Measurements from ENCODE around the gene ZNF729. TPM values are rescaled to one million over a fixed set of nuclear protein-coding genes. Genes with fewer than 3 reads are reported as not detected.
A peak's percentile ranks its signal among the peaks of the same experiment; 100 is the strongest.

Gene ZNF729
- total RNA-seq (not detected), polyA plus RNA-seq (not detected)
- long read RNA-seq, donor 1 = 0 reads
- long read RNA-seq, donor 2 = 0 reads
- long read RNA-seq, donor 3 = 0 reads

DNA sequence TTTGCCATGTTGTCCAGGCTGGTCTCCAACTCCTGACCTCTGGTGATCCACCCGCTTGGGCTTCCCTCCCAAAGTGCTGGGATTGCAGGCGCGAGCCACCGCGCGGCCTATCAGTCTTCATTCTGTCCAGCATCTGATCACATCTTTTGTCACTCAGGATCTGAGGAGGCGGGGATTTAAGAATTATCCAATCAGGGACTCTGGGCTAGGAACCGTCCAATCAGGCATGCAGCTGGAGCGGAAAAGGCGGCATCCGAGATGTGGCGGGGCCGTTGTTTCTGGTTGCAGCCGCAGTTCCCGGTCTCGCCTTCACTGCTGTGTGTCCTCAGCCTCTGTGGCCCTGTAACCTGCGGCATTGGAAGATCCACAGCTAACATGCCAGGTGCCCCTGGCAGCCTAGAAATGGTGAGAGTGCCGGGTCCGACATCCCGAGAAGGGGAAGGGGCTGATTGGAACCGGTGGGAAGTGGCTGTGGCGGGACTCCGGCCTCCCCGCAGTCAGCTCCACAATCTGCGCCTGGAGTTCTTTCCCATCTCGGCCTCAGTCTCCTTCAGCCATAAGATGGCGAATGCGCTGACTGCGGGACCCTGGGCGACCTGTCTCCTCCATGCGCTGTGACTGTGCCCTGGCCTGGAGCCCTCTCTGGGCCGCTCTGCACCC is at the start of gene ZNF729:
ZNF729 (plus strand) TSS at position 291 of the 660 bp plus-strand sequence; CDS start at position 376, 85 bp downstream.
- Histone ChIP-seq H3K4me1 (no peaks in the 10 kb centered on the region), H3K27me3 (peaks cover 0 to 33% (median 16%) of the 10 kb centered on the region in 7 donors), H3K36me3 (no peaks in the 10 kb centered on the region), H3K4me3 (peak within 1 kb of the TSS in 6 of 10 donors; percentile 14 to 34 (median 32)), H3K27ac (no peak within 1 kb of the TSS), H3K9me3 (peaks cover 0 to 69% (median 0%) of the 10 kb centered on the region in 11 donors)
- WGBS, 2 donors = 1 to 2% methylated on average over 32 of the region's 32 CpGs
- TF ChIP-seq, protein P1, sequence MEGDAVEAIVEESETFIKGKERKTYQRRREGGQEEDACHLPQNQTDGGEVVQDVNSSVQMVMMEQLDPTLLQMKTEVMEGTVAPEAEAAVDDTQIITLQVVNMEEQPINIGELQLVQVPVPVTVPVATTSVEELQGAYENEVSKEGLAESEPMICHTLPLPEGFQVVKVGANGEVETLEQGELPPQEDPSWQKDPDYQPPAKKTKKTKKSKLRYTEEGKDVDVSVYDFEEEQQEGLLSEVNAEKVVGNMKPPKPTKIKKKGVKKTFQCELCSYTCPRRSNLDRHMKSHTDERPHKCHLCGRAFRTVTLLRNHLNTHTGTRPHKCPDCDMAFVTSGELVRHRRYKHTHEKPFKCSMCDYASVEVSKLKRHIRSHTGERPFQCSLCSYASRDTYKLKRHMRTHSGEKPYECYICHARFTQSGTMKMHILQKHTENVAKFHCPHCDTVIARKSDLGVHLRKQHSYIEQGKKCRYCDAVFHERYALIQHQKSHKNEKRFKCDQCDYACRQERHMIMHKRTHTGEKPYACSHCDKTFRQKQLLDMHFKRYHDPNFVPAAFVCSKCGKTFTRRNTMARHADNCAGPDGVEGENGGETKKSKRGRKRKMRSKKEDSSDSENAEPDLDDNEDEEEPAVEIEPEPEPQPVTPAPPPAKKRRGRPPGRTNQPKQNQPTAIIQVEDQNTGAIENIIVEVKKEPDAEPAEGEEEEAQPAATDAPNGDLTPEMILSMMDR (IDR thresholded peaks at IDR 0.05) = no peak
- DNase-seq = peak in 1 of 2 donors; percentile 6
- peak in 4 of 8 donors; percentile 33 to 59 (median 52) for ATAC-seq
- intact Hi-C loops (cut with DNase I) = no loop called here

DNA sequence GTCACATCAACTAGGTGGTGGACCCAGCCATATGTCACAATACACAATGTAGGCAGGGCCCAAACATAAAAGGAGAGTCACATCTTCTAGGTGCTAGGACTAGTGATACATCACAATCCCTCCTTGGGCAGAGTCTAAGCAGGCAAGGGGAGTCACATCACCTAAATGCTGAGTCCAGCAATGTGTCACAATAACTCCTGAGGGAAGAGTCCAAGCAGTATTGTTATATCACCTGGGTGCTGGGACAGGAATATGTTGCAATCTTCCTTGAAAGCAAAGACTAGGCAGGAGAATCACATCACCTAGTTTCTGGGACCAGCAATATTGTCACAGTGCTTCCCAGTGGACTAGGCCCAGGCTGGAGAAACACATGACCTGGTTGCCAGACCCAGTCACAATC is 29.4 kb upstream of the ZNF729 start:
- ATAC-seq (no peak), DNase-seq (no peak)
- Histone ChIP-seq H3K36me3 (no peaks in the 10 kb centered on the region), H3K4me3 (no peak overlapping the region), H3K4me1 (no peaks in the 10 kb centered on the region), H3K27me3 (peaks cover 0 to 9% (median 4%) of the 10 kb centered on the region in 7 donors), H3K9me3 (peaks cover 0 to 56% (median 0%) of the 10 kb centered on the region in 11 donors), H3K27ac (no peak overlapping the region)
- intact Hi-C loops (cut with DNase I) = no loop called here
- TF ChIP-seq, protein P1 (IDR thresholded peaks at IDR 0.05) = no peak

DNA sequence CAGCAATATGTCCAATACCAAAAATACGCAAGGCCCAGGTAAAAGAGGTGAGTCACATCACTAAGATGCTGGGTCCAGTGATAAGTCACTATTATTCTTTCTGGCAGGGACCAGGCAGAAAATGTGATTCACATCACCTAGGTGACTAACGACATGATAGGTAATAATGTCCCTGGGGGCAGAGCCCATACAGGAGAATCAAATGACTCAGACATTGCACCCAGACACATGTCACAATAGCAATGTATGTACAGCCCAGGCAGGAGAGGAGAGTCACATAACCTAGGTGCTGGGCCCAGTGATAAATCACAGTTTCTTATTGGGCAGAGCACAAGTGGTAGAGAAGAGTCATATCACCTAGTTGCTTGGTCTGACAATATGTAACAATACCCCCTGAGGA is 28.9 kb upstream of the ZNF729 start:
- ATAC-seq (no peak), DNase-seq (no peak)
- Histone ChIP-seq H3K9me3 (peaks cover 0 to 54% (median 0%) of the 10 kb centered on the region in 11 donors), H3K4me1 (no peaks in the 10 kb centered on the region), H3K27me3 (peaks cover 0 to 10% (median 7%) of the 10 kb centered on the region in 7 donors), H3K36me3 (no peaks in the 10 kb centered on the region), H3K4me3 (no peak overlapping the region), H3K27ac (no peak overlapping the region)
- 85 to 91% methylated on average over 2 of the region's 2 CpGs for WGBS, 2 donors
- intact Hi-C loops (cut with DNase I) = no loop called here
- TF ChIP-seq, protein P1 (IDR thresholded peaks at IDR 0.05) = no peak

DNA sequence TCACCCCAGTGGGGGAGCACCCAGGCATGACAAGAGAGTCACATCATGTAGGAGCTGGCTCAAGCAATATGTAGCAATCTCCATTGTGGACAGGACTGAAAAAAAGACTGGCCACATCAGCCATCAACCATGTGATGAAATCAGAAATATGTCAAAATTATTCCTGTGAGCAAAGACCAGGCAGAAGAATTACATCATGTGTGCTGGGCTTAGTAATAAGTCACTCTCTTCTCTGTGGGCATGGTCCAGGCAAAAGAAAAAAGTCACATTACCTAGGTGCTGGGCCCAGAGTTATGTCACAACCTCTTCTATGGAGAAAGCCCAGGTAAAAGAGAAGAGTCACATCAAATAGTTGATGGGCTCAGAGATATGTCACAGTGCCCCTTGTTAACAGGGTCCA is 28.3 kb upstream of the ZNF729 start:
- Histone ChIP-seq H3K4me1 (no peaks in the 10 kb centered on the region), H3K27me3 (peaks cover 0 to 15% (median 6%) of the 10 kb centered on the region in 7 donors), H3K36me3 (no peaks in the 10 kb centered on the region), H3K27ac (no peak overlapping the region), H3K9me3 (peaks cover 0 to 54% (median 0%) of the 10 kb centered on the region in 11 donors), H3K4me3 (no peak overlapping the region)
- TF ChIP-seq, protein P1 (IDR thresholded peaks at IDR 0.05) = no peak
- ATAC-seq (no peak), DNase-seq (no peak)
- intact Hi-C loops (cut with DNase I) = no loop called here
